Measurements from ENCODE around the gene PRSS2. TPM values are rescaled to one million over a fixed set of nuclear protein-coding genes. Genes with fewer than 3 reads are reported as not detected.

PRSS2 gene
- total and polyA plus RNA-seq, 9 of the 15 experiments (the other 6 are each of a cell fraction or from before 2014, with no cell fraction given), result 1.3 to 23.9 (median 3.8) TPM

- TF ChIP-seq BCLAF1 (IDR thresholded peaks at IDR 0.05; ENCODE audit: borderline replicate concordance in 1 of 2, control insufficient read depth in 1 of 2, low read depth in 2 of 2, low read length in 1 of 2) (no peak), KLF6 (CRISPR knock-in tag; IDR thresholded peaks at IDR 0.05; ENCODE audit: borderline replicate concordance) (no peak), ZNF253 (CRISPR knock-in tag; conservative IDR thresholded peaks at IDR 0.05) (no peak), PCBP2 (IDR thresholded peaks at IDR 0.05; ENCODE audit: low read depth, low read length, poor library complexity, severe bottlenecking) (no peak), NKRF (IDR thresholded peaks at IDR 0.05; ENCODE audit: borderline replicate concordance) (no peak), NR2F6 (CRISPR knock-in tag; IDR thresholded peaks at IDR 0.05) (no peak)
- TF ChIP-seq, protein P1, sequence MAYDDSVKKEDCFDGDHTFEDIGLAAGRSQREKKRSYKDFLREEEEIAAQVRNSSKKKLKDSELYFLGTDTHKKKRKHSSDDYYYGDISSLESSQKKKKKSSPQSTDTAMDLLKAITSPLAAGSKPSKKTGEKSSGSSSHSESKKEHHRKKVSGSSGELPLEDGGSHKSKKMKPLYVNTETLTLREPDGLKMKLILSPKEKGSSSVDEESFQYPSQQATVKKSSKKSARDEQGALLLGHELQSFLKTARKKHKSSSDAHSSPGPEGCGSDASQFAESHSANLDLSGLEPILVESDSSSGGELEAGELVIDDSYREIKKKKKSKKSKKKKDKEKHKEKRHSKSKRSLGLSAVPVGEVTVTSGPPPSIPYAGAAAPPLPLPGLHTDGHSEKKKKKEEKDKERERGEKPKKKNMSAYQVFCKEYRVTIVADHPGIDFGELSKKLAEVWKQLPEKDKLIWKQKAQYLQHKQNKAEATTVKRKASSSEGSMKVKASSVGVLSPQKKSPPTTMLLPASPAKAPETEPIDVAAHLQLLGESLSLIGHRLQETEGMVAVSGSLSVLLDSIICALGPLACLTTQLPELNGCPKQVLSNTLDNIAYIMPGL (CRISPR knock-in tag; IDR thresholded peaks at IDR 0.05), result no peak
These were observed 15.1 kb downstream of the PRSS2 start (continued) for GRCh38 chr7:142785841-142786250.

Data from K562 (cell line).